ENCODE measurements around the gene TTC28.

The TTC28 gene

GRCh38 chr22:27983361-27983791 is 696.3 kb downstream of the TTC28 start:
- Histone ChIP-seq H3K4me1 (ENCODE audit: control insufficient read depth, insufficient read depth, low read length) (peaks cover 8% of the 10 kb centered on the region), H3K4me3 (ENCODE audit: low read depth, low read length) (no peak overlapping the region), H3K27ac (ENCODE audit: extremely low read depth, low read depth, low read length) (no peak overlapping the region), H3K9me3 (ENCODE audit: control insufficient read depth, insufficient read depth, low read depth, low read length) (no peaks in the 10 kb centered on the region), H3K36me3 (ENCODE audit: control insufficient read depth in 2 of 2, insufficient read depth in 1 of 2, low read length in 2 of 2) (peaks cover 0 to 50% of the 10 kb centered on the region in 2 experiments; a peak in 1 of 3 replicates)
- TF ChIP-seq ZIC2 (tag by site-specific recombination; IDR thresholded peaks at IDR 0.05) = no peak
- TF ChIP-seq ZNF362 (tag by site-specific recombination; IDR thresholded peaks at IDR 0.05) = no peak
- no peak for TF ChIP-seq ZFP41 (tag by site-specific recombination; IDR thresholded peaks at IDR 0.05; ENCODE audit: borderline replicate concordance)
- no peak for TF ChIP-seq ZNF133 (tag by site-specific recombination; IDR thresholded peaks at IDR 0.05)
- TF ChIP-seq ZNF10 (tag by site-specific recombination; IDR thresholded peaks at IDR 0.05) = no peak
- TF ChIP-seq PATZ1 (tag by site-specific recombination; IDR thresholded peaks at IDR 0.05) = no peak
- no peak for TF ChIP-seq ZNF174 (tag by site-specific recombination; IDR thresholded peaks at IDR 0.05)
- TF ChIP-seq PRDM6 (tag by site-specific recombination; IDR thresholded peaks at IDR 0.05) = no peak
- TF ChIP-seq ZNF518A (tag by site-specific recombination; conservative IDR thresholded peaks at IDR 0.05; ENCODE audit: low read depth) = no peak
- no peak for TF ChIP-seq ZBTB8A (tag by site-specific recombination; IDR thresholded peaks at IDR 0.05)
- no peak for TF ChIP-seq ZBTB44 (tag by site-specific recombination; IDR thresholded peaks at IDR 0.05)
- TF ChIP-seq PBX3 (CRISPR knock-in tag; IDR thresholded peaks at IDR 0.05) = no peak
- no peak for TF ChIP-seq ZBTB49 (tag by site-specific recombination; IDR thresholded peaks at IDR 0.05; ENCODE audit: low read depth)
- TF ChIP-seq ZNF488 (tag by site-specific recombination; IDR thresholded peaks at IDR 0.05) = no peak
- no peak for TF ChIP-seq ZNF302 (tag by site-specific recombination; IDR thresholded peaks at IDR 0.05; ENCODE audit: low read depth)
- ChIA-PET CTCF (no interaction called here), POLR2A (no interaction called here)

Measured in HEK293 (cell line).